ENCODE results near the gene UBTD1.
A peak's percentile ranks its signal among the peaks of the same experiment; 100 is the strongest.

UBTD1 gene

GRCh38 chr10:97584798-97585438, 86.2 kb downstream of the UBTD1 start:
- DNase-seq (ENCODE audit: low read depth) = no peak

- DNase-seq (ENCODE audit: low read depth) = no peak
Observed at GRCh38 chr10:97585439-97585811, 86.7 kb downstream of the UBTD1 start.

- DNase-seq (ENCODE audit: low read depth) = no peak
Observed at GRCh38 chr10:97587183-97587582, 88.5 kb downstream of the UBTD1 start.

- DNase-seq (ENCODE audit: low read depth) = no peak
Observed at GRCh38 chr10:97589479-97589878, 90.8 kb downstream of the UBTD1 start, which contains the start of gene C10orf62. C10orf62 (plus strand) TSS chr10:97589721; CDS start chr10:97589898, 177 bp downstream.

GRCh38 chr10:97590082-97590747, 91.5 kb downstream of the UBTD1 start:
- DNase-seq (ENCODE audit: low read depth) = no peak

- no peak for DNase-seq (ENCODE audit: low read depth)
Observed at GRCh38 chr10:97590748-97591495, 92.2 kb downstream of the UBTD1 start.

- no peak for DNase-seq (ENCODE audit: low read depth)
Observed at GRCh38 chr10:97593421-97593820, 94.7 kb downstream of the UBTD1 start.

GRCh38 chr10:97596101-97597082, 97.7 kb downstream of the UBTD1 start:
- peak; percentile 67 for DNase-seq (ENCODE audit: low read depth)

- no peak for DNase-seq (ENCODE audit: low read depth)
Observed at GRCh38 chr10:97597778-97598177, 99.1 kb downstream of the UBTD1 start.

- DNase-seq (ENCODE audit: low read depth) = no peak
Observed at GRCh38 chr10:97598407-97599271, 99.9 kb downstream of the UBTD1 start.

- DNase-seq (ENCODE audit: low read depth) = no peak
Observed at GRCh38 chr10:97599272-97599619, 100.5 kb downstream of the UBTD1 start.

- DNase-seq (ENCODE audit: low read depth) = no peak
Observed at GRCh38 chr10:97600616-97601015, 101.9 kb downstream of the UBTD1 start.

- DNase-seq (ENCODE audit: low read depth) = no peak
Observed at GRCh38 chr10:97601268-97602215, 102.8 kb downstream of the UBTD1 start.

- DNase-seq (ENCODE audit: low read depth) = no peak
Observed at GRCh38 chr10:97607095-97607636, 108.4 kb downstream of the UBTD1 start.

- DNase-seq (ENCODE audit: low read depth) = no peak
Observed at GRCh38 chr10:97608991-97609561, 110.4 kb downstream of the UBTD1 start.

GRCh38 chr10:97611473-97611872, 112.7 kb downstream of the UBTD1 start:
- no peak for DNase-seq (ENCODE audit: low read depth)

GRCh38 chr10:97612386-97612785, 113.7 kb downstream of the UBTD1 start:
- no peak for DNase-seq (ENCODE audit: low read depth)

GRCh38 chr10:97618285-97618684, 119.6 kb downstream of the UBTD1 start:
- no peak for DNase-seq (ENCODE audit: low read depth)

- no peak for DNase-seq (ENCODE audit: low read depth)
Observed at GRCh38 chr10:97618733-97619132, 120.0 kb downstream of the UBTD1 start.
